ENCODE measurements around the gene WARS2.
"Not testable (repeated sequence)": the region's sequence is repeated elsewhere in the genome, so short reads cannot be mapped to it uniquely, and the experiment has no call there.

WARS2 gene

GRCh38 chr1:119140177-119141019 is at the start of gene WARS2:
TSS of gene WARS2 (minus strand) at chr1:119140653. CDS start at chr1:119140644, 9 bp downstream.
- DNase-seq (ENCODE audit: low read depth, low spot score), result peak; percentile 99
- H3K9ac ChIP-seq (ENCODE audit: insufficient read length, low read depth), result peak within 1 kb of the TSS; percentile 87
- TF ChIP-seq YY1 (IDR thresholded peaks at IDR 0.05; ENCODE audit: insufficient read depth, insufficient read length) (peak; percentile 93), SUZ12 (IDR thresholded peaks at IDR 0.05; ENCODE audit: extremely low read depth, insufficient read depth, insufficient read length) (no peak)
- peak within 1 kb of the TSS; percentile 66 for H3K4me3 ChIP-seq (ENCODE audit: insufficient read length, low read depth)
- H3K27me3 ChIP-seq (ENCODE audit: insufficient read depth, insufficient read length), result no peaks in the 10 kb centered on the region
- H3K9me3 ChIP-seq (ENCODE audit: insufficient read depth, low read length), result no peaks in the 10 kb centered on the region
- H3K36me3 ChIP-seq (ENCODE audit: insufficient read depth, insufficient read length, low read length), result peaks cover 29% of the 10 kb centered on the region
- H3K4me1 ChIP-seq (ENCODE audit: insufficient read depth, insufficient read length), result no peaks in the 10 kb centered on the region

DNA sequence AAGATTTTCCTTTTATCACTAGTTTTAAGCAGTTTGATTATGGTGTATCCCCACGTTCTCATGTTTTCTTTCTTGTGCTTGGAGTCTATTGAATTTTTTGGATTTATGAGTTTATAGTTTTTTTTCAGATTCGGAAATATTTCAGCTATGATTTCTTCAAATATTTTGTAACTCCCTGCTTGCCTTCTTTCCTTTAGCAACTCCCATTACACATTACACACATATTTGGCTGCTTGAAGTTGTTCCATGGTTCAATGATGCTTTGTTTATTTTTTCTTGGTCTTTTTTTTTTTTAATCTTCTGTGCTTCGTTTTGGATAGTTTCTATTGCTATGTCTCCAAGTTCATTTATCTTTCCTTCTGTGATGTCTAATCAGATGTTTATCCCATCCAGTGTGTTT is 48.5 kb upstream of the WARS2 start:
- no peak overlapping the region for H3K4me3 ChIP-seq (ENCODE audit: insufficient read length, low read depth)
- no peaks in the 10 kb centered on the region for H3K4me1 ChIP-seq (ENCODE audit: insufficient read depth, insufficient read length)
- DNase-seq (ENCODE audit: low read depth, low spot score), result no peak
- H3K9ac ChIP-seq (ENCODE audit: insufficient read length, low read depth), result no peak overlapping the region
- H3K9me3 ChIP-seq (ENCODE audit: insufficient read depth, low read length), result no peaks in the 10 kb centered on the region
- H3K27me3 ChIP-seq (ENCODE audit: insufficient read depth, insufficient read length), result no peaks in the 10 kb centered on the region
- TF ChIP-seq YY1 (IDR thresholded peaks at IDR 0.05; ENCODE audit: insufficient read depth, insufficient read length) (no peak), ZNF274 (IDR thresholded peaks at IDR 0.05; ENCODE audit: low read depth, low read length) (no peak), SUZ12 (IDR thresholded peaks at IDR 0.05; ENCODE audit: extremely low read depth, insufficient read depth, insufficient read length) (no peak)
- no peaks in the 10 kb centered on the region for H3K36me3 ChIP-seq (ENCODE audit: insufficient read depth, insufficient read length, low read length)

DNA sequence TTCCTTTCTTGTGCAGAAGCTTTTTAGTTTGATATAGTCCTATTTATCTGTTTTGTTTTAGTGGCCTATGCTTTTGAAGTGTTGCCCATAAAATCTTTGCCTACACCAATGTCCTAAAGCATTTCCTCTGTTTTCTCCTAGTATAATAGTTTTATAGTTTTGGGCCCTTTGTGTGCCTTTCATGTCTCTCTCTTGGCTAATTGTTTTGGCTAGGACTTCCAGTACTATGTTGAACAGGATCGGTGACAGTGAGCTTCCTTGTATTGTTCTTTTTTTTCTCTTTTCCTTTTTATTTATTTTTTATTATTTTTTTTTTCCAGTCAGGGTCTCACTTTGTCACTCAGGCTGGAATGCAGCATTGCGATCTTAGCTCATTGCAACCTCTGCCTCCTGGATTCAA is 47.0 kb upstream of the WARS2 start:
- Histone ChIP-seq H3K27me3 (ENCODE audit: insufficient read depth, insufficient read length) (no peaks in the 10 kb centered on the region), H3K4me1 (ENCODE audit: insufficient read depth, insufficient read length) (no peaks in the 10 kb centered on the region), H3K9ac (ENCODE audit: insufficient read length, low read depth) (no peak overlapping the region), H3K9me3 (ENCODE audit: insufficient read depth, low read length) (no peaks in the 10 kb centered on the region), H3K4me3 (ENCODE audit: insufficient read length, low read depth) (no peak overlapping the region), H3K36me3 (ENCODE audit: insufficient read depth, insufficient read length, low read length) (peaks cover 7% of the 10 kb centered on the region)
- DNase-seq (ENCODE audit: low read depth, low spot score), result no peak
- no peak for TF ChIP-seq ZNF274 (IDR thresholded peaks at IDR 0.05; ENCODE audit: low read depth, low read length)
- TF ChIP-seq SUZ12 (IDR thresholded peaks at IDR 0.05; ENCODE audit: extremely low read depth, insufficient read depth, insufficient read length), result no peak
- TF ChIP-seq YY1 (IDR thresholded peaks at IDR 0.05; ENCODE audit: insufficient read depth, insufficient read length), result no peak

GRCh38 chr1:119186471-119186870 is 46.0 kb upstream of the WARS2 start:
- TF ChIP-seq SUZ12 (IDR thresholded peaks at IDR 0.05; ENCODE audit: extremely low read depth, insufficient read depth, insufficient read length) (no peak), ZNF274 (IDR thresholded peaks at IDR 0.05; ENCODE audit: low read depth, low read length) (no peak), YY1 (IDR thresholded peaks at IDR 0.05; ENCODE audit: insufficient read depth, insufficient read length) (no peak)
- H3K36me3 ChIP-seq (ENCODE audit: insufficient read depth, insufficient read length, low read length), result peaks cover 13% of the 10 kb centered on the region
- H3K9ac ChIP-seq (ENCODE audit: insufficient read length, low read depth), result no peak overlapping the region
- no peaks in the 10 kb centered on the region for H3K4me1 ChIP-seq (ENCODE audit: insufficient read depth, insufficient read length)
- H3K9me3 ChIP-seq (ENCODE audit: insufficient read depth, low read length), result no peaks in the 10 kb centered on the region
- no peaks in the 10 kb centered on the region for H3K27me3 ChIP-seq (ENCODE audit: insufficient read depth, insufficient read length)
- no peak for DNase-seq (ENCODE audit: low read depth, low spot score)
- no peak overlapping the region for H3K4me3 ChIP-seq (ENCODE audit: insufficient read length, low read depth)

DNA sequence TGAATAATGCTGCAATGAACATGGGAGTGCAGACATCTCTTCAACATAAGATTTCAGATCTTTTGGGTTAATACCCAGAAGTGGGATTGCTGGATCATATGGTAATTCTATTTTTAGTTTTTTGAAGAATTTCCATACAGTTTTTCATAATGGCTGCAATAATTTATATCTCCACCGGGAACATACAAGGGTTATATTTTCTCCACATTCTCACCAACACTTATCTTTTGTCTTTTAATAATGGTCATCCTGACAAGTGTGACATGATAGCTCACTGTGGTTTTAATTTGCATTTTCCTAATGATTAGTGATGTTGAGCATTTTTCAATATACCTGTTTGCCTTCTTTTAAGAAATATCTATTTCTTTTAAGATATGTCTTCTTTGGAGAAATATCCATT is 44.5 kb upstream of the WARS2 start:
- Histone ChIP-seq H3K4me3 (ENCODE audit: insufficient read length, low read depth) (no peak overlapping the region), H3K9ac (ENCODE audit: insufficient read length, low read depth) (no peak overlapping the region), H3K9me3 (ENCODE audit: insufficient read depth, low read length) (no peaks in the 10 kb centered on the region), H3K36me3 (ENCODE audit: insufficient read depth, insufficient read length, low read length) (peaks cover 21% of the 10 kb centered on the region), H3K4me1 (ENCODE audit: insufficient read depth, insufficient read length) (no peaks in the 10 kb centered on the region), H3K27me3 (ENCODE audit: insufficient read depth, insufficient read length) (no peaks in the 10 kb centered on the region)
- TF ChIP-seq ZNF274 (IDR thresholded peaks at IDR 0.05; ENCODE audit: low read depth, low read length), result no peak
- TF ChIP-seq YY1 (IDR thresholded peaks at IDR 0.05; ENCODE audit: insufficient read depth, insufficient read length), result no peak
- TF ChIP-seq SUZ12 (IDR thresholded peaks at IDR 0.05; ENCODE audit: extremely low read depth, insufficient read depth, insufficient read length), result no peak
- DNase-seq (ENCODE audit: low read depth, low spot score), result no peak

GRCh38 chr1:119181218-119181617 is 40.8 kb upstream of the WARS2 start:
- peaks cover 36% of the 10 kb centered on the region for H3K36me3 ChIP-seq (ENCODE audit: insufficient read depth, insufficient read length, low read length)
- H3K4me1 ChIP-seq (ENCODE audit: insufficient read depth, insufficient read length), result no peaks in the 10 kb centered on the region
- DNase-seq (ENCODE audit: low read depth, low spot score), result no peak

GRCh38 chr1:119179051-119179450 is 38.6 kb upstream of the WARS2 start:
- DNase-seq (ENCODE audit: low read depth, low spot score), result no peak
- H3K9ac ChIP-seq (ENCODE audit: insufficient read length, low read depth), result no peak overlapping the region
- H3K27me3 ChIP-seq (ENCODE audit: insufficient read depth, insufficient read length), result no peaks in the 10 kb centered on the region
- no peaks in the 10 kb centered on the region for H3K4me1 ChIP-seq (ENCODE audit: insufficient read depth, insufficient read length)
- no peak overlapping the region for H3K4me3 ChIP-seq (ENCODE audit: insufficient read length, low read depth)
- peaks cover 39% of the 10 kb centered on the region for H3K36me3 ChIP-seq (ENCODE audit: insufficient read depth, insufficient read length, low read length)
- TF ChIP-seq SUZ12 (IDR thresholded peaks at IDR 0.05; ENCODE audit: extremely low read depth, insufficient read depth, insufficient read length) (no peak), YY1 (IDR thresholded peaks at IDR 0.05; ENCODE audit: insufficient read depth, insufficient read length) (no peak), ZNF274 (IDR thresholded peaks at IDR 0.05; ENCODE audit: low read depth, low read length) (no peak)
- peaks cover 18% of the 10 kb centered on the region; the same call in 1 of the 2 replicates for H3K9me3 ChIP-seq (ENCODE audit: insufficient read depth, low read length)

More at GRCh38 chr1:119181218-119181617, 40.8 kb upstream of the WARS2 start:
- Histone ChIP-seq H3K9ac (ENCODE audit: insufficient read length, low read depth) (no peak overlapping the region), H3K4me3 (ENCODE audit: insufficient read length, low read depth) (no peak overlapping the region), H3K9me3 (ENCODE audit: insufficient read depth, low read length) (peaks cover 18% of the 10 kb centered on the region; the same call in 1 of the 2 replicates), H3K27me3 (ENCODE audit: insufficient read depth, insufficient read length) (no peaks in the 10 kb centered on the region)
- TF ChIP-seq SUZ12 (IDR thresholded peaks at IDR 0.05; ENCODE audit: extremely low read depth, insufficient read depth, insufficient read length), result no peak
- no peak for TF ChIP-seq YY1 (IDR thresholded peaks at IDR 0.05; ENCODE audit: insufficient read depth, insufficient read length)
- TF ChIP-seq ZNF274 (IDR thresholded peaks at IDR 0.05; ENCODE audit: low read depth, low read length), result no peak

GRCh38 chr1:119172927-119173326 is 32.5 kb upstream of the WARS2 start:
- not testable (repeated sequence) for H3K9ac ChIP-seq (ENCODE audit: insufficient read length, low read depth); H3K4me3 ChIP-seq (ENCODE audit: insufficient read length, low read depth); H3K4me1 ChIP-seq (ENCODE audit: insufficient read depth, insufficient read length); H3K27me3 ChIP-seq (ENCODE audit: insufficient read depth, insufficient read length); DNase-seq (ENCODE audit: low read depth, low spot score)
- Histone ChIP-seq H3K36me3 (ENCODE audit: insufficient read depth, insufficient read length, low read length) (peaks cover 12% of the 10 kb centered on the region), H3K9me3 (ENCODE audit: insufficient read depth, low read length) (peaks cover 19% of the 10 kb centered on the region)

GRCh38 chr1:119171381-119172010 is 31.0 kb upstream of the WARS2 start:
- not testable (repeated sequence) for H3K4me3 ChIP-seq (ENCODE audit: insufficient read length, low read depth); H3K4me1 ChIP-seq (ENCODE audit: insufficient read depth, insufficient read length); H3K9ac ChIP-seq (ENCODE audit: insufficient read length, low read depth); DNase-seq (ENCODE audit: low read depth, low spot score); H3K27me3 ChIP-seq (ENCODE audit: insufficient read depth, insufficient read length)
- peaks cover 25% of the 10 kb centered on the region for H3K9me3 ChIP-seq (ENCODE audit: insufficient read depth, low read length)
- H3K36me3 ChIP-seq (ENCODE audit: insufficient read depth, insufficient read length, low read length), result peaks cover 16% of the 10 kb centered on the region
